ENCODE measurements around the gene BMP8B.

BMP8B gene

GRCh38 chr1:39757501-39757900 is 31.2 kb downstream of the BMP8B start:
- no peak overlapping the region for H3K4me3 ChIP-seq (ENCODE audit: insufficient read depth, low read length, poor library complexity, severe bottlenecking)
- H3K4me2 ChIP-seq (ENCODE audit: low read depth, low read length, poor library complexity, severe bottlenecking): no peak overlapping the region
- H3K36me3 ChIP-seq (ENCODE audit: low read length): no peaks in the 10 kb centered on the region
- H4K20me1 ChIP-seq (ENCODE audit: low read depth, low read length): no peaks in the 10 kb centered on the region
- H2AFZ ChIP-seq (ENCODE audit: low read depth, low read length, severe bottlenecking): no peak overlapping the region
- TF ChIP-seq CTCF (IDR thresholded peaks at IDR 0.05; ENCODE audit: insufficient read depth, low read length, poor library complexity, severe bottlenecking) (no peak), EZH2phosphoT487 (conservative IDR thresholded peaks at IDR 0.05; ENCODE audit: low read length) (no peak)
- no peaks in the 10 kb centered on the region for H3K79me2 ChIP-seq (ENCODE audit: insufficient read depth, low read length)
- no peak overlapping the region for H3K9ac ChIP-seq (ENCODE audit: low read length)
- no peaks in the 10 kb centered on the region for H3K9me3 ChIP-seq (ENCODE audit: insufficient read depth, low read length)
- no peak overlapping the region for H3K27ac ChIP-seq (ENCODE audit: low read depth, low read length)
- H3K9me2 ChIP-seq (replicated peaks; ENCODE audit: insufficient read depth, low read length): no peaks in the 10 kb centered on the region
- H3K27me3 ChIP-seq (ENCODE audit: low read length): no peaks in the 10 kb centered on the region
- no peaks in the 10 kb centered on the region for H3F3A ChIP-seq (ENCODE audit: insufficient read depth)

- no peak overlapping the region for H3K27ac ChIP-seq (ENCODE audit: low read depth, low read length)
- no peaks in the 10 kb centered on the region for H3K9me2 ChIP-seq (replicated peaks; ENCODE audit: insufficient read depth, low read length)
- H3K4me2 ChIP-seq (ENCODE audit: low read depth, low read length, poor library complexity, severe bottlenecking): no peak overlapping the region
- no peaks in the 10 kb centered on the region for H3K27me3 ChIP-seq (ENCODE audit: low read length)
- no peaks in the 10 kb centered on the region for H3K36me3 ChIP-seq (ENCODE audit: low read length)
- no peak overlapping the region for H3K9ac ChIP-seq (ENCODE audit: low read length)
- H2AFZ ChIP-seq (ENCODE audit: low read depth, low read length, severe bottlenecking): no peak overlapping the region
- no peaks in the 10 kb centered on the region for H3K79me2 ChIP-seq (ENCODE audit: insufficient read depth, low read length)
- H3F3A ChIP-seq (ENCODE audit: insufficient read depth): no peaks in the 10 kb centered on the region
- H3K4me3 ChIP-seq (ENCODE audit: insufficient read depth, low read length, poor library complexity, severe bottlenecking): no peak overlapping the region
- TF ChIP-seq EZH2phosphoT487 (conservative IDR thresholded peaks at IDR 0.05; ENCODE audit: low read length) (no peak), CTCF (IDR thresholded peaks at IDR 0.05; ENCODE audit: insufficient read depth, low read length, poor library complexity, severe bottlenecking) (no peak)
- no peaks in the 10 kb centered on the region for H4K20me1 ChIP-seq (ENCODE audit: low read depth, low read length)
- H3K9me3 ChIP-seq (ENCODE audit: insufficient read depth, low read length): no peaks in the 10 kb centered on the region
Observed at GRCh38 chr1:39755965-39756659, 32.6 kb downstream of the BMP8B start.

DNA sequence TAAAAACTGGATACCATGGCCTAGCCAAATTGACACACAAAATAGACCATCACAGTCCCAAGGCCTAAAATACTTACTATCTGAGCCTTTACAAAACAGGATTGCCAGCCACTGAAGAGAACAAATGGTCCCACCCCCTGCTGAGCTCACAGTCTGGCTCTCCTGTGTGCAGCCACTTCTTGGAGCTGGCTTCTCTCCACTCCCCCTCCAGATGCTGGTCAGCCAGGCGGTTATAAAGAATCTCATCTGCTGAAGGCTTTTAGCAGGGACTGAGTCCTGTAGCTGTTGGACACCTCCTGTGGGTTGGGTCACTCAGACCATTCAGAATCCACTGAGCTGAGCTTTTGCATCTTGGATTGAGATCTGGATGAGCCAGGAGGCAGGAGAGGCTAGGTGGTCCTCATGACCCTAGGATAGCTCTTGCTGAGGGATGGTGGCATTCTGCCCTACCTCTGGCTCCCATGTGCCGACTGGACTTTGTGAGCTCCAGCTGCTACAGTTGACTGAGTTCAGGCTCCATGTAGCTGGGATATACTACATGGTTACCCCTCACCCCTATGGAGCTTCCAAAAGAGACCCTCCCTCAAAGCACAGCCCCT is 33.7 kb downstream of the BMP8B start:
- TF ChIP-seq CTCF (IDR thresholded peaks at IDR 0.05; ENCODE audit: insufficient read depth, low read length, poor library complexity, severe bottlenecking) (no peak), EZH2phosphoT487 (conservative IDR thresholded peaks at IDR 0.05; ENCODE audit: low read length) (no peak)
- Histone ChIP-seq H3K27me3 (ENCODE audit: low read length) (no peaks in the 10 kb centered on the region), H2AFZ (ENCODE audit: low read depth, low read length, severe bottlenecking) (no peak overlapping the region), H3K9me2 (replicated peaks; ENCODE audit: insufficient read depth, low read length) (no peaks in the 10 kb centered on the region), H3F3A (ENCODE audit: insufficient read depth) (no peaks in the 10 kb centered on the region), H3K9me3 (ENCODE audit: insufficient read depth, low read length) (no peaks in the 10 kb centered on the region), H3K4me3 (ENCODE audit: insufficient read depth, low read length, poor library complexity, severe bottlenecking) (no peak overlapping the region), H3K27ac (ENCODE audit: low read depth, low read length) (no peak overlapping the region), H3K9ac (ENCODE audit: low read length) (no peak overlapping the region), H3K79me2 (ENCODE audit: insufficient read depth, low read length) (no peaks in the 10 kb centered on the region), H3K4me2 (ENCODE audit: low read depth, low read length, poor library complexity, severe bottlenecking) (no peak overlapping the region), H3K36me3 (ENCODE audit: low read length) (no peaks in the 10 kb centered on the region), H4K20me1 (ENCODE audit: low read depth, low read length) (no peaks in the 10 kb centered on the region)

Data from SU-DHL-6 (cell line).